Ascending aorta (tissue), 2 donors: ENCODE measurements around the gene ATP6V0C. TPM values are rescaled to one million over a fixed set of nuclear protein-coding genes. Genes with fewer than 3 reads are reported as not detected.

Source experiments
- DNase-seq, 2 donors: peaks; one replicate each; pipeline ENCODE4 v3.0.0-alpha.2; 2019; ENCODE audit warnings: low spot score in 2 of 2
- H3K27ac ChIP-seq, 2 donors: fragments of 200-600 bp; sonication (generic); one replicate each; pipeline ENCODE4 v1.5.1; 2016 to 2017; ENCODE audit warnings: mild to moderate bottlenecking in 1 of 2
- H3K27me3 ChIP-seq: fragments of 200-600 bp; sonication (generic); one replicate; pipeline ENCODE4 v1.5.1; 2017
- H3K36me3 ChIP-seq, 2 donors: fragments of 200-600 bp; sonication (generic); one replicate each; pipeline ENCODE4 v1.5.1; 2016
- H3K4me1 ChIP-seq, 2 donors: fragments of 200-600 bp; sonication (generic); one replicate each; pipeline ENCODE4 v1.5.1; 2016 to 2017; ENCODE audit warnings: mild to moderate bottlenecking in 1 of 2
- H3K4me3 ChIP-seq, 2 donors: fragments of 200-600 bp; sonication (generic); one replicate each; pipeline ENCODE4 v1.5.1; 2016 to 2017; ENCODE audit warnings: mild to moderate bottlenecking in 1 of 2
- H3K9me3 ChIP-seq, 2 donors: fragments of 200-600 bp; sonication (generic); one replicate each; pipeline ENCODE4 v1.5.1; 2016
- CTCF ChIP-seq, 3 experiments: fragments of 200-600 bp in 2 of 3; fragments of 450-650 bp in 1 of 3; sonication (generic) in 2 of 3; IDR thresholded peaks; one replicate each; pipeline ENCODE4 v1.5.1; 2016 to 2019; ENCODE audit warnings: antibody characterized with exemption in 3 of 3, mild to moderate bottlenecking in 1 of 3, moderate library complexity in 1 of 3
- intact Hi-C: fragments of 100-400 bp; cut with DNase I; formaldehyde crosslinking; loops from one replicate; pipeline ENCODE4 v1.15.1; 2023
- total RNA-seq: library from RNA; depleted of rRNA; stranded (reverse); fragments of >200 nt; gene quantifications from one replicate; pipeline ENCODE4 v1.1.0, GENCODE V29; 2016

The ATP6V0C gene
- total RNA-seq, 1 donor from 2014 or later: 91.9 TPM

GRCh38 chr16:2492292-2492691 is 21.5 kb upstream of the ATP6V0C start:
- no peak overlapping the region for H3K27ac ChIP-seq
- H3K27me3 ChIP-seq: no peaks in the 10 kb centered on the region
- intact Hi-C loops: no loop called here
- no peaks in the 10 kb centered on the region for H3K9me3 ChIP-seq
- H3K36me3 ChIP-seq: no peaks in the 10 kb centered on the region
- H3K4me3 ChIP-seq: no peak overlapping the region
- DNase-seq: no peak
- TF ChIP-seq CTCF (IDR thresholded peaks at IDR 0.05): no peak
- H3K4me1 ChIP-seq: peaks cover 0 to 4% of the 10 kb centered on the region in 2 donors

- no peak overlapping the region for H3K27ac ChIP-seq
- no peaks in the 10 kb centered on the region for H3K36me3 ChIP-seq
- TF ChIP-seq CTCF (IDR thresholded peaks at IDR 0.05): no peak
- H3K27me3 ChIP-seq: no peaks in the 10 kb centered on the region
- intact Hi-C loops: no loop called here
- H3K4me1 ChIP-seq: peaks cover 7 to 17% of the 10 kb centered on the region in 2 donors
- DNase-seq: no peak
- H3K4me3 ChIP-seq: no peak overlapping the region
- no peaks in the 10 kb centered on the region for H3K9me3 ChIP-seq
Observed at GRCh38 chr16:2493605-2494004, 20.1 kb upstream of the ATP6V0C start.

GRCh38 chr16:2494616-2495015 is 19.1 kb upstream of the ATP6V0C start:
- Histone ChIP-seq H3K4me3 (no peak overlapping the region), H3K9me3 (no peaks in the 10 kb centered on the region), H3K4me1 (peaks cover 12 to 23% of the 10 kb centered on the region in 2 donors), H3K27me3 (no peaks in the 10 kb centered on the region), H3K27ac (no peak overlapping the region), H3K36me3 (no peaks in the 10 kb centered on the region)
- DNase-seq: no peak
- no peak for TF ChIP-seq CTCF (IDR thresholded peaks at IDR 0.05)
- intact Hi-C loops: no loop called here

- peaks cover 12 to 23% of the 10 kb centered on the region in 2 donors for H3K4me1 ChIP-seq
- no peak overlapping the region for H3K4me3 ChIP-seq
- H3K36me3 ChIP-seq: no peaks in the 10 kb centered on the region
- DNase-seq: no peak
- intact Hi-C loops: no loop called here
- no peaks in the 10 kb centered on the region for H3K9me3 ChIP-seq
- no peak for TF ChIP-seq CTCF (IDR thresholded peaks at IDR 0.05)
- no peaks in the 10 kb centered on the region for H3K27me3 ChIP-seq
- H3K27ac ChIP-seq: no peak overlapping the region
Observed at GRCh38 chr16:2495041-2495440, 18.7 kb upstream of the ATP6V0C start.

GRCh38 chr16:2496223-2497115 is 17.3 kb upstream of the ATP6V0C start:
- intact Hi-C loops: no loop called here

More at GRCh38 chr16:2496223-2497115, 17.3 kb upstream of the ATP6V0C start:
- peaks cover 12 to 25% of the 10 kb centered on the region in 2 donors for H3K4me1 ChIP-seq
- peak overlapping the region; percentile 20 to 51 for H3K27ac ChIP-seq
- TF ChIP-seq CTCF (IDR thresholded peaks at IDR 0.05): no peak
- no peaks in the 10 kb centered on the region for H3K27me3 ChIP-seq
- H3K4me3 ChIP-seq: no peak overlapping the region
- DNase-seq: no peak
- H3K36me3 ChIP-seq: no peaks in the 10 kb centered on the region
- no peaks in the 10 kb centered on the region for H3K9me3 ChIP-seq
